Neural cell (in vitro differentiated cells): ENCODE data around the gene DGCR8. TPM values are rescaled to one million over a fixed set of nuclear protein-coding genes. Genes with fewer than 3 reads are reported as not detected.

Source experiments
- H2AFZ ChIP-seq: fragments of 200-600, 300-800 bp; sonication (generic), shearing (Covaris generic); 2 replicates; pipeline ENCODE4 v1.6.0; 2014; ENCODE audit warnings: low read depth, mild to moderate bottlenecking, antibody characterized with exemption, low read length, moderate library complexity
- H3F3A ChIP-seq: fragments of 200-600 bp; shearing (Covaris generic); 2 replicates; pipeline ENCODE4 v1.6.1; 2016; ENCODE audit warnings: mild to moderate bottlenecking, moderate library complexity, mixed read lengths, antibody characterized with exemption, low read length; ENCODE audit not compliant: insufficient read depth, poor library complexity, severe bottlenecking
- H3K27ac ChIP-seq: fragments of 200-600, 300-800 bp; sonication (generic), shearing (Covaris generic); 2 replicates; pipeline ENCODE4 v1.5.1; 2014; ENCODE audit warnings: mild to moderate bottlenecking, low read length, moderate library complexity
- H3K27me3 ChIP-seq: fragments of 300-800, 200-600 bp; sonication (generic), shearing (Covaris generic); 2 replicates; pipeline ENCODE4 v1.6.0; 2014; ENCODE audit warnings: mild to moderate bottlenecking, low read depth, low read length, moderate library complexity; ENCODE audit not compliant: insufficient read depth
- H3K36me3 ChIP-seq: fragments of 300-800, 200-600 bp; sonication (generic), shearing (Covaris generic); 2 replicates; pipeline ENCODE4 v1.5.1; 2014; ENCODE audit warnings: mild to moderate bottlenecking, antibody characterized with exemption, low read length, moderate library complexity; ENCODE audit not compliant: insufficient read depth
- H3K4me2 ChIP-seq: fragments of 300-800, 200-600 bp; sonication (generic), shearing (Covaris generic); 2 replicates; pipeline ENCODE4 v1.6.0; 2014; ENCODE audit warnings: mild to moderate bottlenecking, low read length
- H3K4me3 ChIP-seq: fragments of 300-800, 200-600 bp; sonication (generic), shearing (Covaris generic); 2 replicates; pipeline ENCODE4 v1.5.1; 2014; ENCODE audit warnings: mild to moderate bottlenecking, low read length, moderate library complexity
- H3K79me2 ChIP-seq: fragments of 200-600 bp; shearing (Covaris generic); replicated peaks from 2 replicates; pipeline ENCODE4 v1.6.0; 2014; ENCODE audit warnings: mild to moderate bottlenecking, low read length, moderate library complexity; ENCODE audit not compliant: insufficient read depth
- H3K9ac ChIP-seq: fragments of 300-800, 200-600 bp; sonication (generic), shearing (Covaris generic); 2 replicates; pipeline ENCODE4 v1.6.1; 2016; ENCODE audit warnings: mild to moderate bottlenecking, low read length, mixed read lengths
- H3K9me2 ChIP-seq: fragments of 200-600 bp; shearing (Covaris generic); 2 replicates; pipeline ENCODE4 v1.6.1; 2016; ENCODE audit warnings: mild to moderate bottlenecking, low read length, mixed read lengths; ENCODE audit not compliant: insufficient read depth
- H3K9me3 ChIP-seq: fragments of 200-600, 300-800 bp; sonication (generic), shearing (Covaris generic); 2 replicates; pipeline ENCODE4 v1.6.1; 2016; ENCODE audit warnings: mild to moderate bottlenecking, mixed run types, low read length, moderate library complexity, mixed read lengths
- H4K20me1 ChIP-seq: fragments of 200-600 bp; shearing (Covaris generic); 2 replicates; pipeline ENCODE4 v1.6.1; 2016; ENCODE audit warnings: mild to moderate bottlenecking, mixed run types; ENCODE audit not compliant: insufficient read depth
- EP300 ChIP-seq: fragments of 450-650 bp; conservative IDR thresholded peaks from 2 replicates; pipeline ENCODE4 v1.6.1; 2014; ENCODE audit warnings: antibody characterized with exemption, mild to moderate bottlenecking, moderate library complexity; ENCODE audit not compliant: poor library complexity, severe bottlenecking
- EZH2 ChIP-seq: fragments of 200-600, 300-800 bp; shearing (Covaris generic), sonication (generic); IDR thresholded peaks from 2 replicates; pipeline ENCODE4 v1.6.1; 2014; ENCODE audit warnings: antibody characterized with exemption, low read length, borderline replicate concordance, mild to moderate bottlenecking; ENCODE audit not compliant: insufficient read depth, poor library complexity, severe bottlenecking
- MXI1 ChIP-seq: fragments of 450-650 bp; conservative IDR thresholded peaks from 2 replicates; pipeline ENCODE4 v1.6.1; 2014; ENCODE audit warnings: antibody characterized with exemption, mild to moderate bottlenecking; ENCODE audit not compliant: poor library complexity, severe bottlenecking
- POLR2AphosphoS5 ChIP-seq: IDR thresholded peaks from 2 replicates; pipeline ENCODE4 v1.6.1; 2012
- RAD21 ChIP-seq: fragments of 450-650 bp; conservative IDR thresholded peaks from 2 replicates; pipeline ENCODE4 v1.6.1; 2014; ENCODE audit warnings: antibody characterized with exemption, mild to moderate bottlenecking, moderate library complexity
- SMC3 ChIP-seq: fragments of 450-650 bp; conservative IDR thresholded peaks from 2 replicates; pipeline ENCODE4 v1.6.1; 2014; ENCODE audit warnings: antibody characterized with exemption, mild to moderate bottlenecking, moderate library complexity; ENCODE audit not compliant: poor library complexity
- TAF1 ChIP-seq: IDR thresholded peaks from 2 replicates; pipeline ENCODE4 v1.6.1; 2012; ENCODE audit warnings: low read depth
- polyA plus RNA-seq: library from polyadenylated mRNA; depleted of rRNA; stranded (reverse); fragments of >200 nt; gene quantifications from 2 replicates; pipeline ENCODE4 v1.2.3, GENCODE V29; 2014
- TF ChIP-seq, protein P1 (sequence below): fragments of 450-650 bp; IDR thresholded peaks from 2 replicates; pipeline ENCODE4 v1.5.1; 2014; ENCODE audit warnings: antibody characterized with exemption, mild to moderate bottlenecking, moderate library complexity; ENCODE audit not compliant: poor library complexity, severe bottlenecking
- TF ChIP-seq, protein P2 (sequence below): IDR thresholded peaks from 2 replicates; pipeline ENCODE4 v1.6.1; 2012; ENCODE audit warnings: borderline replicate concordance

DGCR8 gene
- polyA plus RNA-seq, 1 donor from 2014 or later = 48.9 TPM

DNA sequence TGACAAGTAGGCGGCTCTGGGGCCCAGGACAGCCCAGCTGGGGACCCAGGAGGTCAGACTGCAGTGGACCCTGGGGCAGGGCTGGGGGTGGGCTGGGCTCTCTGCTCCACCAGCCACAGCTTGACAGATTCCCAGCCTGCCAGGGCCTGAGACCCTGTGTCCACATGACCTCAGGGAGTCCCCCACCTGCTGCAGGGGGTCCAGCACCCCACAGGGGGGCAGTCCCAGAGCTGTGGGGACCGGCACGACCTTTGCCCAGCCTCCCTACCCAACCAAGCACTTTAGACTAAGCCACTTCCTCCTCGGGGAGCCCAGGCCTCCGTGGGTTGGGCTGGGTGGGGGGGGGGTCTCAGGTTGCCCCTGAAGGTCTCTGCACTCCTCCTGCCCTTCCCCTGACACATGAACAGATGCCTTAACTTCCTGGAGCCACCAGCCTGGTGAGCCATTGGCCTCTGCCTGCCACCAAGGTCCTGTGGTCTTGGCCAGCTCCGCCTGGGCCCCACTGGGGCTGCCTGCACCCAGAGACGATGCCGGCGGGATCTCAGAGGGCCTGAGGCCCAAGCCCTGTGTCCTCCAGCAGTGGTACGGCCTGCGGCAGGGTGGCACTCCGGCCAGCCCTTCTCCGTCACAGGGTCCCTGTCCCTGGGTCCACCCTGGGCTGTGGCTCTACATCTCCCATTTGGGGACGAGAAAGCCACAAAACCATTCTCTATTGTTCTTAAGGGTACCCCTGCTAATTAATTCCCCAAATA, 67.4 kb downstream of the DGCR8 start:
- H2AFZ ChIP-seq = no peak overlapping the region
- no peaks in the 10 kb centered on the region for H3K9me3 ChIP-seq
- H3K27ac ChIP-seq = no peak overlapping the region
- no peaks in the 10 kb centered on the region for H3F3A ChIP-seq
- no peak overlapping the region for H3K4me2 ChIP-seq
- H3K36me3 ChIP-seq = no peaks in the 10 kb centered on the region
- no peak overlapping the region for H3K4me3 ChIP-seq
- H3K9ac ChIP-seq = no peak overlapping the region
- no peaks in the 10 kb centered on the region for H3K9me2 ChIP-seq
- H4K20me1 ChIP-seq = no peaks in the 10 kb centered on the region
- H3K27me3 ChIP-seq = no peaks in the 10 kb centered on the region
- no peaks in the 10 kb centered on the region for H3K79me2 ChIP-seq
- TF ChIP-seq RAD21 (no peak), MXI1 (no peak), EP300 (no peak), TAF1 (no peak), SMC3 (no peak), POLR2AphosphoS5 (no peak)
- TF ChIP-seq, protein P1, sequence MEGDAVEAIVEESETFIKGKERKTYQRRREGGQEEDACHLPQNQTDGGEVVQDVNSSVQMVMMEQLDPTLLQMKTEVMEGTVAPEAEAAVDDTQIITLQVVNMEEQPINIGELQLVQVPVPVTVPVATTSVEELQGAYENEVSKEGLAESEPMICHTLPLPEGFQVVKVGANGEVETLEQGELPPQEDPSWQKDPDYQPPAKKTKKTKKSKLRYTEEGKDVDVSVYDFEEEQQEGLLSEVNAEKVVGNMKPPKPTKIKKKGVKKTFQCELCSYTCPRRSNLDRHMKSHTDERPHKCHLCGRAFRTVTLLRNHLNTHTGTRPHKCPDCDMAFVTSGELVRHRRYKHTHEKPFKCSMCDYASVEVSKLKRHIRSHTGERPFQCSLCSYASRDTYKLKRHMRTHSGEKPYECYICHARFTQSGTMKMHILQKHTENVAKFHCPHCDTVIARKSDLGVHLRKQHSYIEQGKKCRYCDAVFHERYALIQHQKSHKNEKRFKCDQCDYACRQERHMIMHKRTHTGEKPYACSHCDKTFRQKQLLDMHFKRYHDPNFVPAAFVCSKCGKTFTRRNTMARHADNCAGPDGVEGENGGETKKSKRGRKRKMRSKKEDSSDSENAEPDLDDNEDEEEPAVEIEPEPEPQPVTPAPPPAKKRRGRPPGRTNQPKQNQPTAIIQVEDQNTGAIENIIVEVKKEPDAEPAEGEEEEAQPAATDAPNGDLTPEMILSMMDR = no peak
- TF ChIP-seq, protein P2, sequence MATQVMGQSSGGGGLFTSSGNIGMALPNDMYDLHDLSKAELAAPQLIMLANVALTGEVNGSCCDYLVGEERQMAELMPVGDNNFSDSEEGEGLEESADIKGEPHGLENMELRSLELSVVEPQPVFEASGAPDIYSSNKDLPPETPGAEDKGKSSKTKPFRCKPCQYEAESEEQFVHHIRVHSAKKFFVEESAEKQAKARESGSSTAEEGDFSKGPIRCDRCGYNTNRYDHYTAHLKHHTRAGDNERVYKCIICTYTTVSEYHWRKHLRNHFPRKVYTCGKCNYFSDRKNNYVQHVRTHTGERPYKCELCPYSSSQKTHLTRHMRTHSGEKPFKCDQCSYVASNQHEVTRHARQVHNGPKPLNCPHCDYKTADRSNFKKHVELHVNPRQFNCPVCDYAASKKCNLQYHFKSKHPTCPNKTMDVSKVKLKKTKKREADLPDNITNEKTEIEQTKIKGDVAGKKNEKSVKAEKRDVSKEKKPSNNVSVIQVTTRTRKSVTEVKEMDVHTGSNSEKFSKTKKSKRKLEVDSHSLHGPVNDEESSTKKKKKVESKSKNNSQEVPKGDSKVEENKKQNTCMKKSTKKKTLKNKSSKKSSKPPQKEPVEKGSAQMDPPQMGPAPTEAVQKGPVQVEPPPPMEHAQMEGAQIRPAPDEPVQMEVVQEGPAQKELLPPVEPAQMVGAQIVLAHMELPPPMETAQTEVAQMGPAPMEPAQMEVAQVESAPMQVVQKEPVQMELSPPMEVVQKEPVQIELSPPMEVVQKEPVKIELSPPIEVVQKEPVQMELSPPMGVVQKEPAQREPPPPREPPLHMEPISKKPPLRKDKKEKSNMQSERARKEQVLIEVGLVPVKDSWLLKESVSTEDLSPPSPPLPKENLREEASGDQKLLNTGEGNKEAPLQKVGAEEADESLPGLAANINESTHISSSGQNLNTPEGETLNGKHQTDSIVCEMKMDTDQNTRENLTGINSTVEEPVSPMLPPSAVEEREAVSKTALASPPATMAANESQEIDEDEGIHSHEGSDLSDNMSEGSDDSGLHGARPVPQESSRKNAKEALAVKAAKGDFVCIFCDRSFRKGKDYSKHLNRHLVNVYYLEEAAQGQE = no peak

DNA sequence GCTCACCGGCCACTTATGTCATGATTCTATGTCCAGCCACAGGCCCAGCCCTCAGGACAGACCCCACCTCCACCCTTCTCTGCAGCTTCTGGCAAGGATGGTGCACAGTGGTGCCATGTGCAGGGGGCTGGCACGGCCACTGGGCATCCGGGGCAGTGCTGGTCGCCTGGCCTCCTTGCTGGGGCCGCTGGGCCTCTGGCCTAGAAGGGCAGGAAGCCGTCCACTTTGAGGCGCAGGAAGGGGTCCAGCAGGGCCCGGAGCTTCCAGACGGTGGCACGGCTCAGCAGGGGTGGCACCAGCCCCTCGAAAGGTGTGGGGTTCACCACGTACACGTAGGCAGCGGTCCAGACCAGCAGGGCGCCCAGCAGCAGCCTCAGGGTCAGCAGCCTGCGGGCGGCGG, 68.4 kb downstream of the DGCR8 start:
- Histone ChIP-seq H3K4me2 (no peak overlapping the region), H3K9me2 (no peaks in the 10 kb centered on the region), H3K36me3 (no peaks in the 10 kb centered on the region), H3K27me3 (no peaks in the 10 kb centered on the region), H3K4me3 (no peak overlapping the region), H3K9ac (no peak overlapping the region), H3F3A (no peaks in the 10 kb centered on the region), H3K27ac (no peak overlapping the region), H4K20me1 (no peaks in the 10 kb centered on the region), H3K79me2 (no peaks in the 10 kb centered on the region), H2AFZ (no peak overlapping the region), H3K9me3 (no peaks in the 10 kb centered on the region)
- no peak for TF ChIP-seq SMC3
- TF ChIP-seq POLR2AphosphoS5 = no peak
- no peak for TF ChIP-seq EZH2
- TF ChIP-seq RAD21 = no peak
- TF ChIP-seq MXI1 = no peak
- TF ChIP-seq EP300 = no peak
- TF ChIP-seq, protein P1 = no peak
- TF ChIP-seq, protein P2 = no peak
- no peak for TF ChIP-seq TAF1
